Fibroblast of mammary gland (primary cell): Measurements from ENCODE around the gene MT1HL1.

Source experiments
- DNase-seq: peaks from one replicate; pipeline ENCODE4 v3.0.0-alpha.2; 2010; ENCODE audit warnings: low read depth
- H3K4me3 ChIP-seq: 2 replicates; pipeline ENCODE4 v1.5.1; 2011; ENCODE audit warnings: low read depth, mild to moderate bottlenecking, low read length, moderate library complexity; ENCODE audit not compliant: control insufficient read depth
- CTCF ChIP-seq: conservative IDR thresholded peaks from 2 replicates; pipeline ENCODE4 v1.5.1; 2011; ENCODE audit warnings: low read depth, low read length, inconsistent platforms; ENCODE audit not compliant: control insufficient read depth, insufficient read depth

MT1HL1 gene

GRCh38 chr1:237025358-237026074 lies 21.3 kb upstream of the MT1HL1 start:
- no peak for DNase-seq
- H3K4me3 ChIP-seq, result no peak overlapping the region
- no peak for TF ChIP-seq CTCF

GRCh38 chr1:237018896-237019295 lies 14.7 kb upstream of the MT1HL1 start:
- DNase-seq, result no peak
- no peak for TF ChIP-seq CTCF
- H3K4me3 ChIP-seq, result no peak overlapping the region

- TF ChIP-seq CTCF, result no peak
- no peak overlapping the region for H3K4me3 ChIP-seq
- DNase-seq, result no peak
These were observed 12.4 kb upstream of the MT1HL1 start for GRCh38 chr1:237016626-237017025.

GRCh38 chr1:237013608-237014007 lies 9.4 kb upstream of the MT1HL1 start:
- TF ChIP-seq CTCF, result no peak
- DNase-seq, result no peak
- H3K4me3 ChIP-seq, result no peak overlapping the region

- no peak for DNase-seq
- TF ChIP-seq CTCF, result no peak
- H3K4me3 ChIP-seq, result no peak overlapping the region
These were observed 8.6 kb upstream of the MT1HL1 start for GRCh38 chr1:237012788-237013383.

- TF ChIP-seq CTCF, result no peak
- DNase-seq, result no peak
- H3K4me3 ChIP-seq, result no peak overlapping the region
These were observed 8.1 kb upstream of the MT1HL1 start for GRCh38 chr1:237012361-237012760.
